SH-SY5Y (cell line): ENCODE data around the gene NAV2.

ENCODE experiments used
- GATA2 ChIP-seq: IDR thresholded peaks from 2 replicates; pipeline ENCODE4 v1.6.1; 2011; ENCODE audit warnings: mild to moderate bottlenecking, low read depth, low read length
- GATA3 ChIP-seq: IDR thresholded peaks from 2 replicates; pipeline ENCODE4 v1.6.1; 2011; ENCODE audit warnings: low read depth, mild to moderate bottlenecking, low read length, moderate library complexity

GRCh38 chr11:19864141-19865140 lies 151.8 kb downstream of the NAV2 start:
- TF ChIP-seq GATA3, result no peak
- TF ChIP-seq GATA2, result no peak
